Transverse colon (tissue), 4 donors: Measurements from ENCODE around the gene GCNT3. TPM values are rescaled to one million over a fixed set of nuclear protein-coding genes. Genes with fewer than 3 reads are reported as not detected.

Experiments used
- DNase-seq: peaks from one replicate; pipeline ENCODE4 v3.0.0-alpha.2; 2019
- H3K27ac ChIP-seq, 4 donors: fragments of 200-600 bp; sonication (generic); 2 replicates each; pipeline ENCODE4 v1.5.1; 2016 to 2018; ENCODE audit warnings: inconsistent platforms in 4 of 4
- H3K27me3 ChIP-seq: fragments of 200-600 bp; sonication (generic); 2 replicates; pipeline ENCODE4 v1.5.1; 2017; ENCODE audit warnings: inconsistent platforms
- H3K36me3 ChIP-seq, 4 donors: fragments of 200-600 bp; sonication (generic); 2 replicates each; pipeline ENCODE4 v1.5.1; 2017 to 2019; ENCODE audit warnings: inconsistent platforms in 4 of 4
- H3K4me1 ChIP-seq, 4 donors: fragments of 200-600 bp; sonication (generic); 2 replicates each; pipeline ENCODE4 v1.5.1; 2017 to 2020; ENCODE audit warnings: inconsistent platforms in 4 of 4
- H3K4me3 ChIP-seq, 4 donors: fragments of 200-600 bp; sonication (generic); 1 replicate in 1 of 4; 2 replicates in 3 of 4; pipeline versions ENCODE4 v1.5.1 to v1.6.1; 2017 to 2019; ENCODE audit warnings: inconsistent platforms in 4 of 4
- H3K9me3 ChIP-seq, 2 donors: fragments of 200-600 bp; sonication (generic); 2 replicates each; pipeline ENCODE4 v1.5.1; 2017 to 2019; ENCODE audit warnings: inconsistent platforms in 2 of 2
- CTCF ChIP-seq, 5 experiments: fragments of 200-600 bp in 3 of 5; fragments of 450-650 bp in 2 of 5; sonication (generic) in 3 of 5; IDR thresholded peaks; 1 replicate in 2 of 5; 2 replicates in 3 of 5; pipeline ENCODE4 v1.5.1; 2016 to 2017; ENCODE audit warnings: antibody characterized with exemption in 5 of 5, inconsistent platforms in 3 of 5, mild to moderate bottlenecking in 2 of 5, moderate library complexity in 1 of 5
- EP300 ChIP-seq: sonication (generic); formaldehyde crosslinking; IDR thresholded peaks from one replicate; pipeline ENCODE4 v1.6.1; 2017; ENCODE audit warnings: antibody characterized with exemption, low read depth
- POLR2A ChIP-seq: fragments of 450-650 bp; IDR thresholded peaks from one replicate; pipeline ENCODE4 v1.6.1; 2016; ENCODE audit warnings: antibody characterized with exemption, mild to moderate bottlenecking, moderate library complexity
- POLR2AphosphoS5 ChIP-seq, 3 donors: sonication (generic); formaldehyde crosslinking; IDR thresholded peaks; one replicate each; pipeline ENCODE4 v1.6.1; 2016; ENCODE audit warnings: antibody characterized with exemption in 3 of 3
- whole genome bisulfite sequencing, 2 donors: methylation state at CpG; one replicate each; pipeline ENCODE4 v1.1.5; 2018; ENCODE audit warnings: low coverage in 1 of 2; 5-methylcytosine and 5-hydroxymethylcytosine counted together
- in situ Hi-C, 4 donors: fragments of 200-750 bp; cut with MboI; loops; one replicate each; pipeline versions ENCODE4 v1.15.0 to v1.15.1; 2017; ENCODE audit warnings: low sequenced_read_pairs in 3 of 4, low pct_ligation_motif_present in 1 of 4, low pct_unique_long_range_greater_than_20kb in 1 of 4
- intact Hi-C: fragments of 100-400 bp; cut with DNase I; formaldehyde crosslinking; loops from one replicate; pipeline ENCODE4 v1.15.1; 2023; ENCODE audit warnings: low total_unique reads
- small RNA-seq, 4 donors: library from RNA; depleted of rRNA; stranded (forward); fragments of <200 nt; gene quantifications; one replicate each; pipeline ENCODE3, GENCODE V24; 2016
- total RNA-seq, 4 donors: library from RNA; depleted of rRNA; stranded (reverse); fragments of >200 nt; gene quantifications; one replicate each; pipeline ENCODE4 v1.1.0, GENCODE V29; 2016

The GCNT3 gene
- total RNA-seq, 4 donors from 2014 or later, result 117 to 289 (median 184) TPM

- Histone ChIP-seq H3K27me3 (no peaks in the 10 kb centered on the region), H3K4me3 (no peak overlapping the region), H3K27ac (no peak overlapping the region), H3K9me3 (no peaks in the 10 kb centered on the region), H3K4me1 (peaks cover 3 to 31% (median 17%) of the 10 kb centered on the region in 4 donors), H3K36me3 (peaks cover 0 to 23% (median 5%) of the 10 kb centered on the region in 4 donors)
- intact Hi-C loops (no loop called here), in situ Hi-C loops (no loop called here)
- no peak for DNase-seq
- 49% methylated on average over 1 of the region's 1 CpG; no CpG with 5 or more reads in 1 of the 2 donors for WGBS, 2 donors
- no peak for TF ChIP-seq CTCF (IDR thresholded peaks at IDR 0.05)
- no peak for TF ChIP-seq EP300
- no peak for TF ChIP-seq POLR2A
- TF ChIP-seq POLR2AphosphoS5 (IDR thresholded peaks at IDR 0.05), result no peak
These were observed 47.8 kb downstream of the GCNT3 start for GRCh38 chr15:59659366-59659765.

DNA sequence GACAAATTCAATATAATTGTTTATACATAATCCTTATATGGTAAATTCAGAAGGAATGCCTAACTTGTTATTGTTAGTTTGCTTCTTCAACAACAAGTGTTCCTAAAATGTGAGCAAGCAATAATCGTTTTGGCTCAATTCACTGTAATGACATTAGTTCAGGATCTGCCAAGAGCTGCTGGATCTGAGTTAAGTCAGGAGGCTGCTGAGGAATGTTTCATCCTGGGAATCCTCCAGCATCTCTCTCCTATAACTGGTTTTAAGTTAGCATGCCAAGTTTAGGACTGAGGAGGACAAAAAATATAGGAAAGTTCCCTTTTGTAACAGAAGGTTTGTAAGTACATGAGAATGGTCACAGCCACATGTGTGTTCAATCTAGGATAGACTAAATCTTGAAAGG, 50.7 kb downstream of the GCNT3 start:
- Histone ChIP-seq H3K27me3 (no peaks in the 10 kb centered on the region), H3K4me3 (no peak overlapping the region), H3K9me3 (no peaks in the 10 kb centered on the region), H3K27ac (peak overlapping the region in 3 of 4 donors; percentile 7 to 22 (median 14)), H3K4me1 (peaks cover 0 to 12% (median 0%) of the 10 kb centered on the region in 4 donors), H3K36me3 (peaks cover 0 to 45% (median 12%) of the 10 kb centered on the region in 4 donors)
- TF ChIP-seq POLR2AphosphoS5 (IDR thresholded peaks at IDR 0.05), result no peak
- no peak for TF ChIP-seq CTCF (IDR thresholded peaks at IDR 0.05)
- no peak for TF ChIP-seq POLR2A
- no peak for TF ChIP-seq EP300
- in situ Hi-C loops, result no loop called here
- intact Hi-C loops, result no loop called here
- WGBS, 2 donors, result 22 to 44% methylated on average over 1 of the region's 1 CpG
- DNase-seq, result no peak

DNA sequence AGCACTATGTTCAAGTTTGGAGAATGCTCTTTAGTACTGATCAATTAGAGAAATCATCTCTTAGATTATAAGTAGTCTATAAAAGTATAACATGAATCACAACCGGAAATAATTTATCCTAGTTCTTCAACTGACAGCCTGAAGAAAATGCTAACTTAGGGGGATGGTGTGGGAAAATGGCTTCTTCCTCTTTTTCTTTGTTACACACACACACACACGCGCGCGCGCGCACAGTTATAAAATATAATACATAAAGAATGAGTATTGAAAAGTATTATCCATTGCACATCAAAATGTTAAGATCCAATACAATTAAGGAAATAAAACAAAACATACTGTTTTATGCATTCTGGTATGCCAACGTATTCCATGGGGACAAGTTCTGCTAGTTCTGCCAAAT, 57.0 kb downstream of the GCNT3 start:
- intact Hi-C loops, result no loop called here
- no peak for DNase-seq
- Histone ChIP-seq H3K4me3 (no peak overlapping the region), H3K9me3 (no peaks in the 10 kb centered on the region), H3K27me3 (no peaks in the 10 kb centered on the region), H3K27ac (no peak overlapping the region), H3K36me3 (peaks cover 0 to 85% (median 40%) of the 10 kb centered on the region in 4 donors), H3K4me1 (no peaks in the 10 kb centered on the region)
- TF ChIP-seq CTCF (IDR thresholded peaks at IDR 0.05), result no peak
- no peak for TF ChIP-seq POLR2AphosphoS5 (IDR thresholded peaks at IDR 0.05)
- no peak for TF ChIP-seq EP300
- TF ChIP-seq POLR2A, result no peak
- in situ Hi-C loops, result no loop called here
- WGBS, 2 donors, result 90% methylated on average over 8 of the region's 8 CpGs

Small RNAs within 50 kb of the gene (small RNA-seq; reads per million reads assigned to genes)
- 0 to 0.14 (median 0.06) reads per million in 4 donors for gene RNA5SP396

Other genes with a start within 250 kb of the GCNT3 start
- 100 to 1,000 TPM; 131 to 388 (median 345) TPM for gene MYO1E, start 238.9 kb upstream of the GCNT3 start, total RNA-seq
- 1 to 10 TPM in 2 of 4 donors, under 1 TPM in 1, not detected in 1; 0.80 to 8.4 (median 4.6) TPM for gene FAM81A, start 173.6 kb upstream of the GCNT3 start, total RNA-seq
- gene GTF2A2, start 45.7 kb downstream of the GCNT3 start, total RNA-seq, result 10 to 100 TPM in 3 of 4 donors, 1 to 10 TPM in 1; 4.4 to 27.7 (median 17.8) TPM
- gene BNIP2, start 77.5 kb downstream of the GCNT3 start, total RNA-seq, result 100 to 1,000 TPM in 3 of 4 donors, 10 to 100 TPM in 1; 84.4 to 140 (median 125) TPM